GM10248 (cell line): ENCODE data around the gene ACRBP.

ENCODE experiments used
- CTCF ChIA-PET: fragments of 300-600 bp; sonication (Branson Sonifier 250); formaldehyde crosslinking; extraction: SDS; loops from one replicate; lab custom pipeline; 2021; ENCODE audit warnings: antibody characterized with exemption; lab: Yijun Ruan, JAX
- POLR2A ChIA-PET: fragments of 350-650 bp; sonication (Branson Sonifier 250); formaldehyde crosslinking; extraction: SDS; loops from one replicate; lab custom pipeline; 2020; ENCODE audit warnings: antibody characterized with exemption; lab: Yijun Ruan, JAX
- DNase-seq: peaks from one replicate; pipeline ENCODE4 v3.0.0; 2012; ENCODE audit errors: extremely low spot score
- TF ChIP-seq, protein P1 (sequence below): IDR thresholded peaks from 2 replicates; pipeline ENCODE4 v1.5.1; 2012; ENCODE audit warnings: mild to moderate bottlenecking, low read depth; ENCODE audit errors: extremely low read depth, missing control alignments, control extremely low read depth

The ACRBP gene

DNA sequence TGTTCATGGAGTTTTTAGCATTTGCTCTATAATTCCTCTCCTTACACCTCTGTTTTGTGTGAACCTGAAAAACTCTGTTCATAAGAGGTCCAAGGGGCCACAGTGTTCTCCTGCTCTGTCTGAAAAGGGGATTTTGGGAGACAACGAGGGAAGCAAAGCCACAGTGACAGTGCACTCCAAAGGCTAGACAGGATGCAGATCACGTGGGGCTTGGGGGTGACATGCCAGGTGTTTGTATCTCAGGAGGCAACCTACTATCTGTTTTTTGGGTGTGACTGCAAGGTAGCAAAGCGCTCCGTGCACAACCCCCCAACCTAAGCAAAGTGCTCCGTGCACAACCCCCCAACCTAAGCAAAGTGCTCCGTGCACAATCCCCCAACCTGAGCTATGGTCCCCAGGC, 35.0 kb downstream of the ACRBP start:
- TF ChIP-seq, protein P1, sequence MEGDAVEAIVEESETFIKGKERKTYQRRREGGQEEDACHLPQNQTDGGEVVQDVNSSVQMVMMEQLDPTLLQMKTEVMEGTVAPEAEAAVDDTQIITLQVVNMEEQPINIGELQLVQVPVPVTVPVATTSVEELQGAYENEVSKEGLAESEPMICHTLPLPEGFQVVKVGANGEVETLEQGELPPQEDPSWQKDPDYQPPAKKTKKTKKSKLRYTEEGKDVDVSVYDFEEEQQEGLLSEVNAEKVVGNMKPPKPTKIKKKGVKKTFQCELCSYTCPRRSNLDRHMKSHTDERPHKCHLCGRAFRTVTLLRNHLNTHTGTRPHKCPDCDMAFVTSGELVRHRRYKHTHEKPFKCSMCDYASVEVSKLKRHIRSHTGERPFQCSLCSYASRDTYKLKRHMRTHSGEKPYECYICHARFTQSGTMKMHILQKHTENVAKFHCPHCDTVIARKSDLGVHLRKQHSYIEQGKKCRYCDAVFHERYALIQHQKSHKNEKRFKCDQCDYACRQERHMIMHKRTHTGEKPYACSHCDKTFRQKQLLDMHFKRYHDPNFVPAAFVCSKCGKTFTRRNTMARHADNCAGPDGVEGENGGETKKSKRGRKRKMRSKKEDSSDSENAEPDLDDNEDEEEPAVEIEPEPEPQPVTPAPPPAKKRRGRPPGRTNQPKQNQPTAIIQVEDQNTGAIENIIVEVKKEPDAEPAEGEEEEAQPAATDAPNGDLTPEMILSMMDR, result no peak
- DNase-seq, result no peak
- CTCF ChIA-PET, result interaction anchor here (0.9 to 3.8 kb wide), 5 partner anchors 9 to 217 kb away, joined by 3 to 13 read pairs (median 4); partner anchors contain the start of gene MLF2
- POLR2A ChIA-PET, result interaction anchor here (1.1 to 1.6 kb wide), 2 partner anchors 17 to 240 kb away, joined by 3 to 5 read pairs; partner anchors contain the start of gene USP5

DNA sequence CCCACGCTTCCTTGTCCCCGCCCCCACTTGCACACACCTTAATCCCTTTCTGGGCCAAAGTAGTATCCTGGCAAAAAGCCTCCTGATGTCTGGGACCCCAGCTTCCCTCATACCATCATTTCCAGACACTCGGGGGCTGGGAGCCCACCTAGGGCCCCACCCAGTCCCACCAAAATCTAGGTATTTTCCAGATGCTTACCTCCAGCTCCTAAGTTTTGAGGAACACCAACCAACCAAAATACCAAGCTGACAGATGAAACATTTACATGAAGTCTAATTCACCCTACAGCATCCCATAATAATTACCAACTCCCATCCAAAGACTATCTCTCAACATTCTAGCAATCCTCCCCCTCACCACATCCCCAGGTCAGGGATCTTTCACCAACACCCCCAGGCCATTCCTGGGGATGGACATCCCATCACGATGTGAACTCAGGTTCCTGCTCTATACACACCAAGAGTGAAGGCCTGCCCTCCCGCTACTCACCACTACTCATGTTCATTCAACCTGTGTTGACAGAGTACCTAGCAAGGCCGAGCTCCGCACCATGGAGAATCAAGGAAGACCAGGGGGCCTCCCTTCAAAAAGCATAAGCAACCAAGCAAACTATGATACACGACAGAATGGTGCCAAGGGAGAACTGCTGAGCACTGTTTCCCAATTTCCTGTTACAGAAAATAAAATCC, 38.5 kb downstream of the ACRBP start:
- POLR2A ChIA-PET, result interaction anchor here (0.6 to 0.7 kb wide), 2 partner anchors 13 to 74 kb away, joined by 3 read pairs; partner anchors contain the start of gene GAPDH
- no peak for DNase-seq
- CTCF ChIA-PET, result interaction anchor here (1.1 to 1.3 kb wide), 3 partner anchors 13 to 71 kb away, joined by 4 read pairs; no protein-coding TSS in a partner anchor

DNA sequence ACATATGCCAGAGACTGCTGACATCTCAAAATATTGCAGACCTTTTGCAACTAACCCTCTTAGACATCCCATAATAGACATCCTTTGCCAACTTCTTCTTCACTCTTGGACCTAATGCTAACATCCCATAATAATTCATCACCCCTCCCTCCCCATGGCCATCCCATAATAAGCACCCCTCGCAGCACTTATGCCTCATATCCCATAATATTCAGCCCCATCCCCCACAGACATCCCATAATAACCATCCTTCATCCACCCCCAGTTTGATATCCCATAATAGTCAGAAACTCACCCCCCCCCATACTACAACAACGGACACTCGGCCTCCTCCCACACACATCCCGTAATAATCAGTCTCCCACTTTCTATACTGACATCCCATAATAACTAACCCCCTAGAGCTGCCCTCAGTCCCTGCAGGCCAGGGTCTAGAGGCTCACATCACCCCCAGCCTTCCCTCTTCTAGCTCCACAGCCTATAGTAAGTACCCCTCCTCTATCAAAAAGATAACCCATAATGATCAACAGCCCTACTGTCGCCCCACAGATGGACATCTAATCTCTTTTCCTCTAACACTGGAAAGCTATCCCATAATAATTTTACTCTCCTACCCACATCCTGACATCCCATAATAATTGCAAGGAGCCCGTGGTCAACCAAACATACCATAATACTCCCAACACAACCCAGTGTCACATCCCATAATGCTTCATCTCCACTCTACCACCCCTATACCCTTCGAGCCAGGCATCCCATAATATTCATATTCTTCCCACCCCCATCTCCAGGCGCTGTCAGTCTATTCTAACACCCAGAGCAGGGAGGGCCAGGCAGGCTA, 39.3 kb downstream of the ACRBP start:
- POLR2A ChIA-PET, result interaction anchor here (0.6 kb wide), 1 partner anchor 74 kb away, joined by 3 read pairs; the partner anchor contains the start of gene GAPDH

More for the DNA sequence above, 38.5 kb downstream of the ACRBP start:
- TF ChIP-seq, protein P1, result no peak

DNA sequence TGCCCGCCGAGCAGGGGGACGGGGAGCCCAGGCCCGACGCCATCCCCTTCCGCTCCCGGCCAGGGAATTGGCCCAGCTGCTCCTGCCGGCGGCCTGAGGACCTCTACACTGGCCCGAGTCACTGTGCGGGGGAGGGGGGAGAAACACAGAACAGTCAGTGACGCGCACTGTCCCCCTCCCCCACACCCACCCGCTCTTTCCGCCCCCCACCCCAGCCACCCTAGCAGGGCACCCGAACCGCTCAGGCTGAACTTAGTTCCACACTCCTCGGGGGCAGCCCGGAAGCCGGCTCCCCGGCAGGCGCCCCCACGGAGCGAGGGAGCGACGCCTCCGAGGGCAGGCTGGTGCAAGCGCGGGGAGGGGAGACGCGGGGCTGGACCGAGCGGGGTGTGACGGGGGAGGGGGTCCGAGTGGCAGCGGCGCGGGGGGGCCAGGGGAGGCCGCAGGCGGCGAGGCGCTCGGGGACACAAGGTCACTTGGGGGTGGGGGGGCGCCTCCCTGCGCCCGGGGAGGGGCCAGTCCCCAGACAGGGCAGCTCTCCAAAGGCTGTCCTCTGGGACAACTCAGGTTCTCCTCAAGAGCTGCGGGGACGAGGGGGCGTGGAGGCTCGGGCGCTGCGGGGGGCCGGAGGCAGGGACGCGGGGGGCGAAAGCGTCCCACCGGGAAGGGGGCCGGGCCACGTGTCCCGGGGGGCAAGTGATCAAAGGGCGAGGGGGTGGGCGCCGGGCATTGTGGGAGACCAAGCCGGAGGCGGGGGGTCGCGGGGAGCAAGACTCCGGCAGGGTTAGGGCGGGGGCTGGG, 40.7 kb downstream of the ACRBP start:
- peak; percentile 68 for DNase-seq
- TF ChIP-seq, protein P1, result no peak
- ChIA-PET POLR2A (interaction anchor here (0.8 to 1.7 kb wide), 2 partner anchors 11 to 26 kb away, joined by 3 to 13 read pairs; no protein-coding TSS in a partner anchor), CTCF (interaction anchor here (0.9 to 1.5 kb wide), 3 partner anchors 36 to 147 kb away, joined by 3 to 4 read pairs (median 4); partner anchors contain the start of gene MLF2)

More for the DNA sequence above, 39.3 kb downstream of the ACRBP start:
- TF ChIP-seq, protein P1, result no peak
- CTCF ChIA-PET, result interaction anchor here (1.1 to 1.3 kb wide), 3 partner anchors 12 to 70 kb away, joined by 4 read pairs; no protein-coding TSS in a partner anchor
- peak; percentile 59 for DNase-seq

DNA sequence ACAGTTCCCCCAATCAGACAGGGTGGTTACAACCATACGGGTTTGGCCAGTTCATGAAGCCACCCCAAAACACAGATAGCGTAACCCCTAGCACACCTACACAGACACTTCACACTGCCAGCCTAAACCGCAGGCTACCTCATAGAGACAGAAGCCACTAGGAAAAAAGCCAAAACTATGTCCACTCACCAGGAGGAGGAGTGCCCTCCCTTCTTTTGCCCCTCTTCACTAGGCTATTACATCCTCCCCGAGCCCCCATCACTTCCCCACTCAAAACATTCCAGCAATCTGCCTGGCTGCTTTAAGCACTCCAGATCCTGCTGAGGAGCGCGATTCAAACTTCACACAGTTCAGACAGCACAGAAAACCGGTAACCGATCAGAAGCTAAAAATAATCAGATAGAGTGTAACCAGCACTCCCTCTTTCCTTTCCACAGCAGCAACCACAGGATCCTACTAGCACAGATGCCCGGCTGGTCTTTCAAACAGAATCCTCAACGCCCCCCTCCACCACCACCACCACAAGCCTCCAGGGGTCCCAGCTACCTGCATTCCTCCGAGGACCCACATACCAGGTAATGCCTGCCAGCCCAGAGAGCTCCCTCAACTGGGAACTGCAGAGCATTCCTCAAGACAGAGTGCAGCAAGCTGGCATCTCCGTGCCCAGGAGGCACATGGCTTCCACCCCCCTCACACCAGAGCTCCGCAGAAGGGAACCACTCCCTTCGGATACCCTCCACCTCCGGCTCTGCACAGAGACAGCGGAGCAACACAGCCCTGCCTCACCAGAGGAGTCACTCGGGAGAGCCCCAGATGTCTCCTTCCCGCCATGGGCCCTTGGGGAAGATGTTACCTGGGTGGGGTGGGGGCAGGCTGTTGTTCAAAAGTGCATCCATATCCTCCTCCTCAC, 41.6 kb downstream of the ACRBP start:
- CTCF ChIA-PET, result interaction anchor here (0.9 to 1.5 kb wide), 6 partner anchors 33 to 148 kb away, joined by 3 to 6 read pairs (median 4); partner anchors contain the start of gene MLF2
- DNase-seq, result no peak
- POLR2A ChIA-PET, result interaction anchor here (0.6 to 1.7 kb wide), 4 partner anchors 10 to 118 kb away, joined by 3 to 13 read pairs (median 3); partner anchors contain the start of gene COPS7A
- TF ChIP-seq, protein P1, result no peak
